ENCODE results near the gene PPP3CA.

DNA sequence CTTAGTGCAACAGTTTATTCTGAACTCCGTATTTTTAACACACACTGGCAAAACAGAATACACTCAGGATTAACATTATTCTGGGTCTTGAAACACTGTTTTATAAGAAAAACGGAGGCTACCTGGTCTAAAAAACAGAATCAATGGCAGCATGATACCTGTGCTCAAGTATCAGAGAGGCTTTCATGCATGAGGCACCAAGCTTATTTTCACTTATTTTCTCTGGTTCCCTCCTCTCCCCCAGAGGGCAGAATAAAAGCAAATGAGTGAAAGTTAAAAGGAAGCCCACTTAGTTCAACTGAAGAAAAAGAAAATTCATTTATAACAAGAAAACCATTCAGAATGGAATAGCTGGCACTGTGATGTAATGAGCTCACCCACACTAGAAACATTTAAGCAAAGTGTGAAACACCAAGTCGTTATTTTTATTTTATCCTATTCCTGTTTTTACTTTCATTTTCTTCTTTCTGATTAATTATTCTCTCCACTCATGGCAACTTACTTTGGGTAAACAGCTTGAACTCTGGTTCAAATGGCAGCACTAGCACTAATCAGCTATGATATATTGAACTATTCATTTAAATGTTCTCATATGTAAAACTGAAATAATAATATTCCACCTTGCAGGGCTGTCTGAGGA, 211.8 kb downstream of the PPP3CA start:
- TF ChIP-seq, protein P1, sequence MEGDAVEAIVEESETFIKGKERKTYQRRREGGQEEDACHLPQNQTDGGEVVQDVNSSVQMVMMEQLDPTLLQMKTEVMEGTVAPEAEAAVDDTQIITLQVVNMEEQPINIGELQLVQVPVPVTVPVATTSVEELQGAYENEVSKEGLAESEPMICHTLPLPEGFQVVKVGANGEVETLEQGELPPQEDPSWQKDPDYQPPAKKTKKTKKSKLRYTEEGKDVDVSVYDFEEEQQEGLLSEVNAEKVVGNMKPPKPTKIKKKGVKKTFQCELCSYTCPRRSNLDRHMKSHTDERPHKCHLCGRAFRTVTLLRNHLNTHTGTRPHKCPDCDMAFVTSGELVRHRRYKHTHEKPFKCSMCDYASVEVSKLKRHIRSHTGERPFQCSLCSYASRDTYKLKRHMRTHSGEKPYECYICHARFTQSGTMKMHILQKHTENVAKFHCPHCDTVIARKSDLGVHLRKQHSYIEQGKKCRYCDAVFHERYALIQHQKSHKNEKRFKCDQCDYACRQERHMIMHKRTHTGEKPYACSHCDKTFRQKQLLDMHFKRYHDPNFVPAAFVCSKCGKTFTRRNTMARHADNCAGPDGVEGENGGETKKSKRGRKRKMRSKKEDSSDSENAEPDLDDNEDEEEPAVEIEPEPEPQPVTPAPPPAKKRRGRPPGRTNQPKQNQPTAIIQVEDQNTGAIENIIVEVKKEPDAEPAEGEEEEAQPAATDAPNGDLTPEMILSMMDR (IDR thresholded peaks at IDR 0.05; ENCODE audit: low read length): no peak; the same call in 1 of the 2 replicates
- TF ChIP-seq EZH2 (IDR thresholded peaks at IDR 0.05; ENCODE audit: borderline replicate concordance, low read length): no peak
